Chondrocyte (in vitro differentiated cells): Measurements from ENCODE around the gene ACTL6A. TPM values are rescaled to one million over a fixed set of nuclear protein-coding genes. Genes with fewer than 3 reads are reported as not detected.
"Not testable (repeated sequence)": the region's sequence is repeated elsewhere in the genome, so short reads cannot be mapped to it uniquely, and the experiment has no call there.

ENCODE experiments used
- DNase-seq: peaks from one replicate; pipeline ENCODE4 v3.0.0; 2021; ENCODE audit warnings: mixed read lengths, low spot score
- H3K27ac Mint-ChIP-seq: one replicate; pipeline ENCODE4 v1.8.0; 2021; ENCODE audit warnings: mild to moderate bottlenecking, moderate library complexity, mixed read lengths; ENCODE audit not compliant: unreplicated experiment
- H3K27me3 Mint-ChIP-seq: 2 replicates; pipeline ENCODE4 v1.8.0; 2021; ENCODE audit warnings: low read depth, mixed read lengths
- H3K36me3 Mint-ChIP-seq: 2 replicates; pipeline ENCODE4 v1.8.0; 2021; ENCODE audit warnings: low read depth, mixed read lengths
- H3K4me1 Mint-ChIP-seq: 2 replicates; pipeline ENCODE4 v1.8.0; 2021; ENCODE audit warnings: low read depth, mild to moderate bottlenecking, mixed read lengths
- H3K4me3 Mint-ChIP-seq: one replicate; pipeline ENCODE4 v1.8.0; 2021; ENCODE audit warnings: mild to moderate bottlenecking, moderate library complexity, mixed read lengths; ENCODE audit not compliant: unreplicated experiment
- H3K9me3 Mint-ChIP-seq: 2 replicates; pipeline ENCODE4 v1.8.0; 2021; ENCODE audit warnings: low read depth, mixed read lengths
- CTCF ChIP-seq: fragments of 200-600 bp; sonication (generic); IDR thresholded peaks from 2 replicates; pipeline ENCODE4 v1.5.0; 2021; ENCODE audit warnings: antibody characterized with exemption, mild to moderate bottlenecking, moderate library complexity
- long read RNA-seq: library from polyadenylated mRNA; stranded (forward); transcript quantifications from one replicate; pipeline ENCODE4 v2.0.0, GENCODE V29; 2021
- total RNA-seq: library from RNA; stranded (reverse); gene quantifications from 3 replicates; pipeline ENCODE4 v1.2.1, GENCODE V29; 2021

The ACTL6A gene
- total RNA-seq = 37.4 to 46.3 TPM (median 37.8 TPM) in 3 replicates
- long read RNA-seq, transcript ACTL6A-203 (14 exons, 1,750 nt) = minor isoform, 9 of 90 reads
- long read RNA-seq, transcript ACTL6A-202 (14 exons, 1,901 nt) = major isoform, 74 of 90 reads
- long read RNA-seq, partial matches to known transcripts = 2 of 90 reads
- long read RNA-seq, other reads (novel, unspliced or antisense) = 5 of 90 reads

DNA sequence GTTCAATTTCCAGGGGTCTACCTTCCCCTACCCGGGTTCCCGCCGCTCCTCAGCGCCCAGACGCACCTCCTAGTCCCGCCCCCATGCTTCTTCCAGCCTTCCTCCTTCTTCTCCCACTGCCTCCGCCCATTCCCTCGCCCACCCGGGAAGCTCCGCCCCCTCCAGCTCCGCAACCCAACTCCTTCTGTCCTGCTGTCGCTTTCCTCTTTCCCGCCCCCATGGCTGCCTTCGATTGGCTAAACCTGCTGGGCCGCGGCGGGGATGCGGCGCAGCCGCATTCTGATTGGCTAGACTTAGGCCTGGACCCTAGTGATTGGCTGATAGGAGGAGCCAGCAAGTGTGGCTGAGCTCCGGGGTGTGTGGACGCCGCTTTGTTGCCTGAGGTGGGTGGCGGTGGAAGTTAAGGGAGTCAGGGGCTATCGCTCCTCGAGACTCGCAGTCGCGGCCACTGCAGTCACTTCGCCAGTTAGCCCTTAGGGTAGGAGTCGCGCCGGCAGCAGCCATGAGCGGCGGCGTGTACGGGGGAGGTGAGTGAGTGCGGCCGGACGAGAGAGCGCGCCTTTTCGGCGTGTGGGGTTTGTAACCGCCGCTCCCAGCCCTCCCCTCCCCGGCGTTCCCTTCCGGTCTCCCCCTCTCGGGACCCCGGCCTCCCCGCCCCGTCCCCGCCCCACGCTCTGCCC lies at the start of gene ACTL6A:
Gene ACTL6A (plus strand): TSS at position 336 of the 680 bp plus-strand sequence. CDS start 167 bp downstream, at position 503.
- no peaks in the 10 kb centered on the region for H3K36me3 Mint-ChIP-seq

GRCh38 chr3:179513862-179514261 lies 48.9 kb upstream of the ACTL6A start:
- peaks cover 12% of the 10 kb centered on the region for H3K4me1 Mint-ChIP-seq
- no peak overlapping the region for H3K27ac Mint-ChIP-seq
- no peak overlapping the region for H3K4me3 Mint-ChIP-seq
- DNase-seq = no peak
- H3K27me3 Mint-ChIP-seq = no peaks in the 10 kb centered on the region
- no peaks in the 10 kb centered on the region for H3K36me3 Mint-ChIP-seq
- TF ChIP-seq CTCF = no peak
- H3K9me3 Mint-ChIP-seq = peaks cover 14% of the 10 kb centered on the region

More for the DNA sequence above, at the start of gene ACTL6A:
- DNase-seq = peak; percentile 100
- Mint-ChIP-seq H3K27me3 (no peaks in the 10 kb centered on the region), H3K4me1 (peaks cover 23% of the 10 kb centered on the region), H3K9me3 (no peaks in the 10 kb centered on the region), H3K27ac (peak within 1 kb of the TSS; percentile 97), H3K4me3 (peak within 1 kb of the TSS; percentile 99)
- no peak for TF ChIP-seq CTCF

DNA sequence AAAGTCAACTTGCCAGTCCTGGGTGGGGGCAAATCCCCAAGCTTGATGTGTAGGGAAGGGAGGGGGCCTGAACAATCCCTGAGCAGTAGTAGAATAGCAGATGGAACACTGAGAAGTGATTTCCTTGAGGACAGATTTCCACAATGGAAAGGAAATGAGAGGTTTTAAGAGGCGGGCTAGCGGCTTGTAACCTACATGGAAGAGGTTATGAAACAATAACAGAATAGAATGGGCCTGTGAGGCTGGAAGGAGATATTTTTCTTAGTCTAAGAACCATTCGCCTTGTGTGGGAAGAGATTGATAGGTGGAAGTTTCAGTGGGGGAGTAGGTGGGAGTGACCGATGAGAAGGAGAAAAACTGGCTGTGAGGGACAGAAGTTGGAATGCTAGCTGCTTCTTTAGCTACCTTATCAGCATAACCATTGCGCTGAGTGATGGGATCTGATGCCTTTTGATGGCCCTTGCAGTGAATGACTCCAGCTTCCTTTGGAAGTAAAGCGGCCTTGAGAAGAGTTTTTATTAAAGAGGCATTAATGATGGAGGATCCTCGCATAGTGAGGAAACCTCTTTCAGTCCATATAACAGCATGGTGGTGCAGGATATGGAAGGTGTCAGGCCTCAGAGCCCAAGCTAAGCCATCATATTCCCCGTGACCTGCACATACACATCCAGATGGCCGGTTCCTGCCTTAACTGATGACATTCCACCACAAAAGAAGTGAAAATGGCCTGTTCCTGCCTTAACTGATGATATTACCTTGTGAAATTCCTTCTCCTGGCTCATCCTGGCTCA lies 46.1 kb upstream of the ACTL6A start:
- H3K27me3 Mint-ChIP-seq, H3K4me3 Mint-ChIP-seq, DNase-seq, H3K36me3 Mint-ChIP-seq, H3K27ac Mint-ChIP-seq: not testable (repeated sequence)
- Mint-ChIP-seq H3K4me1 (peaks cover 12% of the 10 kb centered on the region), H3K9me3 (peaks cover 14% of the 10 kb centered on the region)

GRCh38 chr3:179526482-179526881 lies 36.2 kb upstream of the ACTL6A start:
- no peaks in the 10 kb centered on the region for H3K36me3 Mint-ChIP-seq
- TF ChIP-seq CTCF = no peak
- peaks cover 16% of the 10 kb centered on the region for H3K4me1 Mint-ChIP-seq
- no peak overlapping the region for H3K4me3 Mint-ChIP-seq
- H3K9me3 Mint-ChIP-seq = no peaks in the 10 kb centered on the region
- H3K27ac Mint-ChIP-seq = peak overlapping the region; percentile 96
- no peak for DNase-seq
- no peaks in the 10 kb centered on the region for H3K27me3 Mint-ChIP-seq

GRCh38 chr3:179526989-179527391 lies 35.7 kb upstream of the ACTL6A start:
- DNase-seq = no peak
- H3K27me3 Mint-ChIP-seq = no peaks in the 10 kb centered on the region
- peak overlapping the region; percentile 75 for H3K4me3 Mint-ChIP-seq
- H3K36me3 Mint-ChIP-seq = no peaks in the 10 kb centered on the region
- H3K27ac Mint-ChIP-seq = peak overlapping the region; percentile 96
- TF ChIP-seq CTCF = no peak
- peaks cover 16% of the 10 kb centered on the region for H3K4me1 Mint-ChIP-seq
- no peaks in the 10 kb centered on the region for H3K9me3 Mint-ChIP-seq
